H9 (cell line): Measurements from ENCODE around the gene TESK2. TPM values are rescaled to one million over a fixed set of nuclear protein-coding genes. Genes with fewer than 3 reads are reported as not detected.

ENCODE experiments used
- DNase-seq: peaks from one replicate; pipeline ENCODE4 v3.0.0-alpha.2; 2017
- H2AFZ ChIP-seq: one replicate; pipeline ENCODE4 v1.6.1; 2013; ENCODE audit warnings: mild to moderate bottlenecking, low read length, control low read depth, moderate library complexity
- H2AK5ac ChIP-seq: 2 replicates; pipeline ENCODE4 v1.6.1; 2013; ENCODE audit warnings: low read length, control low read depth, mixed read lengths; ENCODE audit not compliant: insufficient read length
- H2BK120ac ChIP-seq: one replicate; pipeline ENCODE4 v1.6.1; 2013; ENCODE audit warnings: low read depth, mild to moderate bottlenecking, low read length, control low read depth, inconsistent platforms; ENCODE audit not compliant: poor library complexity, severe bottlenecking
- H2BK12ac ChIP-seq: 2 replicates; pipeline ENCODE4 v1.6.1; 2013; ENCODE audit warnings: low read length, control low read depth, mixed read lengths, low read depth; ENCODE audit not compliant: insufficient read length
- H2BK15ac ChIP-seq: 2 replicates; pipeline ENCODE4 v1.6.1; 2013; ENCODE audit warnings: low read depth, low read length, control low read depth
- H2BK20ac ChIP-seq: one replicate; pipeline ENCODE4 v1.6.1; 2013; ENCODE audit warnings: low read depth, mild to moderate bottlenecking, low read length, control low read depth, inconsistent platforms; ENCODE audit not compliant: poor library complexity, severe bottlenecking
- H2BK5ac ChIP-seq: 2 replicates; pipeline ENCODE4 v1.6.1; 2013; ENCODE audit warnings: low read length, control low read depth, mixed read lengths; ENCODE audit not compliant: insufficient read length
- H3K14ac ChIP-seq: 2 replicates; pipeline ENCODE4 v1.6.1; 2013; ENCODE audit warnings: low read length, control low read depth; ENCODE audit not compliant: insufficient read depth
- H3K18ac ChIP-seq: 2 replicates; pipeline ENCODE4 v1.6.1; 2013; ENCODE audit warnings: low read depth, mild to moderate bottlenecking, mixed read lengths, low read length, control low read depth; ENCODE audit not compliant: insufficient read length
- H3K23ac ChIP-seq: 2 replicates; pipeline ENCODE4 v1.6.1; 2013; ENCODE audit warnings: low read length, control low read depth, mixed read lengths, low read depth; ENCODE audit not compliant: insufficient read length
- H3K23me2 ChIP-seq: 2 replicates; pipeline ENCODE4 v1.6.1; 2013; ENCODE audit warnings: low read depth, mild to moderate bottlenecking, mixed read lengths, low read length, control low read depth; ENCODE audit not compliant: insufficient read length, poor library complexity, severe bottlenecking
- H3K27ac ChIP-seq: 2 replicates; pipeline ENCODE4 v1.5.1; 2013; ENCODE audit warnings: low read length, control low read depth, mixed read lengths, low read depth; ENCODE audit not compliant: insufficient read length
- H3K27me3 ChIP-seq: 2 replicates; pipeline ENCODE4 v1.6.1; 2013; ENCODE audit warnings: low read length, control low read depth, inconsistent platforms; ENCODE audit not compliant: insufficient read depth
- H3K4ac ChIP-seq: 2 replicates; pipeline ENCODE4 v1.6.1; 2013; ENCODE audit warnings: low read depth, mild to moderate bottlenecking, control low read depth, inconsistent platforms, low read length, moderate library complexity
- H3K4me1 ChIP-seq: 2 replicates; pipeline ENCODE4 v1.6.1; 2013; ENCODE audit warnings: low read length, control low read depth, inconsistent platforms; ENCODE audit not compliant: insufficient read depth
- H3K4me2 ChIP-seq: 2 replicates; pipeline ENCODE4 v1.6.1; 2013; ENCODE audit warnings: low read length, control low read depth, mixed read lengths; ENCODE audit not compliant: insufficient read length, insufficient read depth
- H3K56ac ChIP-seq: 2 replicates; pipeline ENCODE4 v1.6.1; 2013; ENCODE audit warnings: low read depth, mild to moderate bottlenecking, mixed read lengths, low read length, control low read depth; ENCODE audit not compliant: insufficient read length
- H3K79me1 ChIP-seq: 2 replicates; pipeline ENCODE4 v1.6.1; 2013; ENCODE audit warnings: low read depth, mild to moderate bottlenecking, moderate library complexity, low read length, control low read depth, inconsistent platforms; ENCODE audit not compliant: insufficient read depth, poor library complexity, severe bottlenecking
- H3K79me2 ChIP-seq: 2 replicates; pipeline ENCODE4 v1.6.1; 2013; ENCODE audit warnings: low read length, control low read depth, inconsistent platforms; ENCODE audit not compliant: insufficient read depth
- H3K9ac ChIP-seq: 2 replicates; pipeline ENCODE4 v1.6.1; 2013; ENCODE audit warnings: low read length, control low read depth, mixed read lengths; ENCODE audit not compliant: insufficient read length; ENCODE audit errors: extremely low read depth
- H3K9me3 ChIP-seq: one replicate; pipeline ENCODE4 v1.6.1; 2013; ENCODE audit warnings: low read depth, low read length, inconsistent platforms; ENCODE audit not compliant: control insufficient read depth
- H3T11ph ChIP-seq: one replicate; pipeline ENCODE4 v1.6.1; 2013; ENCODE audit warnings: mild to moderate bottlenecking, low read length, control low read depth, inconsistent platforms
- H4K20me1 ChIP-seq: one replicate; pipeline ENCODE4 v1.6.1; 2013; ENCODE audit not compliant: control insufficient read depth, insufficient read length, insufficient read depth
- H4K5ac ChIP-seq: 2 replicates; pipeline ENCODE4 v1.6.1; 2013; ENCODE audit warnings: low read depth, mild to moderate bottlenecking, mixed read lengths, low read length, control low read depth; ENCODE audit not compliant: insufficient read length
- H4K8ac ChIP-seq: replicated peaks from 2 replicates; pipeline ENCODE4 v1.6.1; 2013; ENCODE audit warnings: low read length, control low read depth, mixed read lengths, low read depth; ENCODE audit not compliant: insufficient read length
- H4K91ac ChIP-seq: 2 replicates; pipeline ENCODE4 v1.6.1; 2013; ENCODE audit warnings: low read depth, mild to moderate bottlenecking, moderate library complexity, mixed read lengths, low read length, control low read depth; ENCODE audit not compliant: insufficient read length
- H3K27ac Mint-ChIP-seq, 3 experiments: 2 replicates in 2 of 3; 3 replicates in 1 of 3; pipeline ENCODE4 v1.8.0; 2020 to 2021; ENCODE audit warnings: mixed read lengths in 3 of 3, mild to moderate bottlenecking in 1 of 3, moderate library complexity in 1 of 3
- H3K27me3 Mint-ChIP-seq: 2 replicates; pipeline ENCODE4 v1.8.0; 2021; ENCODE audit warnings: low read depth, mild to moderate bottlenecking, moderate library complexity, mixed read lengths
- H3K36me3 Mint-ChIP-seq, 3 experiments: 2 replicates in 2 of 3; 3 replicates in 1 of 3; pipeline ENCODE4 v1.8.0; 2020 to 2021; ENCODE audit warnings: low read depth in 3 of 3, mixed read lengths in 3 of 3; ENCODE audit not compliant: insufficient read depth in 1 of 3
- H3K4me1 Mint-ChIP-seq, 2 experiments: 2 replicates each; pipeline ENCODE4 v1.8.0; 2020; ENCODE audit warnings: mixed read lengths in 2 of 2
- H3K4me3 Mint-ChIP-seq, 2 experiments: 2 replicates in 1 of 2; 3 replicates in 1 of 2; pipeline ENCODE4 v1.8.0; 2020 to 2021; ENCODE audit warnings: mild to moderate bottlenecking in 2 of 2, mixed read lengths in 2 of 2, moderate library complexity in 1 of 2
- H3K9me3 Mint-ChIP-seq, 2 experiments: 2 replicates in 1 of 2; 3 replicates in 1 of 2; pipeline ENCODE4 v1.8.0; 2020; ENCODE audit warnings: mild to moderate bottlenecking in 2 of 2, mixed read lengths in 2 of 2, moderate library complexity in 1 of 2
- CTCF ChIP-seq: fragments of 200-600 bp; sonication (generic); conservative IDR thresholded peaks from 3 replicates; pipeline ENCODE4 v1.8.0; 2021; ENCODE audit warnings: antibody characterized with exemption, mild to moderate bottlenecking
- WGBS: extraction: QIAGEN DNeasy Blood & Tissue Kit; methylation state at CpG from one replicate; pipeline ENCODE4 v1.1.7; 2013; ENCODE audit warnings: missing lambda C conversion rate, low lambda C conversion rate, mixed read lengths; ENCODE audit not compliant: insufficient read length; ENCODE audit errors: extremely low coverage; 5-methylcytosine and 5-hydroxymethylcytosine counted together
- total RNA-seq: library from RNA; stranded (reverse); gene quantifications from 2 replicates; pipeline ENCODE4 v1.2.1, GENCODE V29; 2021

Gene TESK2
- total RNA-seq, 1 experiment from 2014 or later = 7.2 TPM

DNA sequence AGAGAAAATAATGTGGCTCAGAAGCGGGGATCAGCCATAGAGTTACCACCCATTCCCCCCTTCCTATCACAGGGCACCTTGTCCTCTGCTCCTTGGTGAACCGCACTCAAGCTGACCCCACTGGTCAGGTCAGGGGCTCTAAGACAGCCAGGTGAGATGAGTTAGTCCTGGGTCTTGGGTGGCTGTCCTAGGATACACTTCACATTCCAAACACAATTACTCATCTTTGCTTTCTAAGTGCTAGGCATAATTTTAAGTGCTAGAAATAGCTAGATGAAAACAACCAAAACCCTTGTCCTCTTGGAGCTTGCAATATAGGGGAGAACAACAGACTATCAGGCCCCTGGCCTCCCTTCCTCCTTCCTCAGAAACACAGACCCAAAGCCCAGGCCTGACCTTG, 142.9 kb downstream of the TESK2 start:
- Histone ChIP-seq H3K4me1 (no peaks in the 10 kb centered on the region), H2BK5ac (no peak overlapping the region), H3K4me2 (no peak overlapping the region), H4K91ac (no peak overlapping the region), H3K9me3 (no peaks in the 10 kb centered on the region), H2BK20ac (no peak overlapping the region), H4K8ac (no peak overlapping the region), H4K5ac (no peak overlapping the region), H2BK12ac (no peak overlapping the region), H3K27me3 (no peaks in the 10 kb centered on the region), H3T11ph (no peak overlapping the region), H3K27ac (no peak overlapping the region), H3K23me2 (no peaks in the 10 kb centered on the region), H3K79me1 (no peaks in the 10 kb centered on the region), H3K9ac (no peak overlapping the region), H3K23ac (no peak overlapping the region), H3K4ac (no peak overlapping the region), H2AK5ac (no peak overlapping the region), H3K79me2 (no peaks in the 10 kb centered on the region), H4K20me1 (no peaks in the 10 kb centered on the region), H2AFZ (no peak overlapping the region), H2BK120ac (no peak overlapping the region), H3K56ac (no peak overlapping the region), H2BK15ac (no peak overlapping the region), H3K14ac (no peak overlapping the region), H3K18ac (no peak overlapping the region)
- TF ChIP-seq CTCF = no peak
- WGBS = no CpG with 5 or more reads among the region's 2 CpGs
- H3K36me3 Mint-ChIP-seq = peaks cover 9 to 35% (median 15%) of the 10 kb centered on the region in 3 experiments
- H3K27ac Mint-ChIP-seq = 0 out of 7 replicates have a peak overlapping the region, but pooled peaks of 1 of the 3 experiments have one; percentile 8
- no peaks in the 10 kb centered on the region for H3K9me3 Mint-ChIP-seq
- DNase-seq = no peak
- H3K4me3 Mint-ChIP-seq = no peak overlapping the region
- H3K4me1 Mint-ChIP-seq = no peaks in the 10 kb centered on the region
- H3K27me3 Mint-ChIP-seq = no peaks in the 10 kb centered on the region
